Prostate gland (tissue), 2 donors: Measurements from ENCODE around the gene NOL3. TPM values are rescaled to one million over a fixed set of nuclear protein-coding genes. Genes with fewer than 3 reads are reported as not detected.
A peak's percentile ranks its signal among the peaks of the same experiment; 100 is the strongest.

ENCODE experiments used
- DNase-seq: peaks from one replicate; pipeline ENCODE4 v3.0.0-alpha.2; 2019; ENCODE audit warnings: low spot score
- H3K27ac ChIP-seq, 2 donors: fragments of 200-600 bp; sonication (generic); 2 replicates each; pipeline ENCODE4 v1.5.1; 2017 to 2019
- H3K27me3 ChIP-seq: fragments of 200-600 bp; sonication (generic); replicated peaks from 2 replicates; pipeline ENCODE4 v1.5.1; 2019; ENCODE audit not compliant: insufficient read depth
- H3K36me3 ChIP-seq, 2 donors: fragments of 200-600 bp; sonication (generic); 1 replicate in 1 of 2; 2 replicates in 1 of 2; pipeline versions ENCODE4 v1.5.1 to v1.8.1; 2017 to 2019
- H3K4me1 ChIP-seq: fragments of 200-600 bp; sonication (generic); replicated peaks from 2 replicates; pipeline ENCODE4 v1.5.1; 2019
- H3K4me3 ChIP-seq, 2 donors: fragments of 200-600 bp; sonication (generic); 2 replicates each; pipeline ENCODE4 v1.5.1; 2017 to 2019
- H3K9me3 ChIP-seq: fragments of 200-600 bp; sonication (generic); 2 replicates; pipeline ENCODE4 v1.5.1; 2017
- POLR2A ChIP-seq: fragments of 450-650 bp; IDR thresholded peaks from one replicate; pipeline ENCODE4 v1.6.1; 2016; ENCODE audit warnings: antibody characterized with exemption, mild to moderate bottlenecking
- POLR2AphosphoS5 ChIP-seq: sonication (generic); formaldehyde crosslinking; IDR thresholded peaks from one replicate; pipeline ENCODE4 v1.6.1; 2017; ENCODE audit warnings: antibody characterized with exemption
- WGBS: methylation state at CpG from one replicate; pipeline ENCODE4 v1.1.5; 2018; 5-methylcytosine and 5-hydroxymethylcytosine counted together
- intact Hi-C: fragments of 100-400 bp; cut with DNase I; formaldehyde crosslinking; loops from one replicate; pipeline ENCODE4 v1.14.2; 2022
- microRNA counts, 2 donors: library from miRNA; unstranded; fragments of <30 nt; microRNA quantifications; one replicate each; lab custom pipeline; 2016 to 2017
- microRNA-seq: library from miRNA; unstranded; fragments of <30 nt; microRNA quantifications from one replicate; pipeline ENCODE4, GENCODE V29; 2016
- small RNA-seq, 2 donors: library from RNA; depleted of rRNA; stranded (forward); fragments of <200 nt; gene quantifications; one replicate each; pipeline ENCODE3, GENCODE V24; 2016
- total RNA-seq, 2 donors: library from RNA; depleted of rRNA; stranded (reverse); fragments of >200 nt; gene quantifications; one replicate each; pipeline ENCODE4 v1.1.0, GENCODE V29; 2016
- TF ChIP-seq, protein P1 (sequence below), 4 experiments: fragments of 200-600 bp in 2 of 4; fragments of 450-650 bp in 2 of 4; sonication (generic) in 2 of 4; IDR thresholded peaks; 1 replicate in 3 of 4; 2 replicates in 1 of 4; pipeline ENCODE4 v1.5.1; 2016 to 2019; ENCODE audit warnings: antibody characterized with exemption in 4 of 4, mild to moderate bottlenecking in 2 of 4, moderate library complexity in 2 of 4

Gene NOL3
- total RNA-seq, 2 donors from 2014 or later: 60.8 to 129 TPM

DNA sequence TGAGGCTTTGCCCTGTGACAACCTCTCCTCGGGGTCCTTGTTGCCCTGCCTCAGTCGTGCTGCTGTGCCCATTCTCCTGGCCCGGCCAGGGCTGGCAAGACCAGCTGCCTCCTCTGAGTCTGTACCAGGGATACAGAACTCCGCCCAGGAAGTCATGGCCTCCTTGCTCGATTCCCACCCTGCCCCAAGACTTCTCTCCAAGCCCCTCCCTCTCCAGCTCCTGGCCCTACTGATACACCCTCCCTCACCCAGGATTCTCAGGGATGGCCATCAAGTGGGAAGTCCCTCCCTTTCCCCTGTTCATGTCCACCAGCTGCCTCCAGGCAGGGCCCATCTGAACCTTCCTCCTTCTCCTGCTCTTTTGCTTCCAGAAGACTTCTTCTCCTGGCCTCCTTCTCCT lies 45.4 kb downstream of the NOL3 start:
- H3K27me3 ChIP-seq: no peaks in the 10 kb centered on the region
- no peak for DNase-seq
- TF ChIP-seq POLR2A (no peak), POLR2AphosphoS5 (no peak)
- TF ChIP-seq, protein P1, sequence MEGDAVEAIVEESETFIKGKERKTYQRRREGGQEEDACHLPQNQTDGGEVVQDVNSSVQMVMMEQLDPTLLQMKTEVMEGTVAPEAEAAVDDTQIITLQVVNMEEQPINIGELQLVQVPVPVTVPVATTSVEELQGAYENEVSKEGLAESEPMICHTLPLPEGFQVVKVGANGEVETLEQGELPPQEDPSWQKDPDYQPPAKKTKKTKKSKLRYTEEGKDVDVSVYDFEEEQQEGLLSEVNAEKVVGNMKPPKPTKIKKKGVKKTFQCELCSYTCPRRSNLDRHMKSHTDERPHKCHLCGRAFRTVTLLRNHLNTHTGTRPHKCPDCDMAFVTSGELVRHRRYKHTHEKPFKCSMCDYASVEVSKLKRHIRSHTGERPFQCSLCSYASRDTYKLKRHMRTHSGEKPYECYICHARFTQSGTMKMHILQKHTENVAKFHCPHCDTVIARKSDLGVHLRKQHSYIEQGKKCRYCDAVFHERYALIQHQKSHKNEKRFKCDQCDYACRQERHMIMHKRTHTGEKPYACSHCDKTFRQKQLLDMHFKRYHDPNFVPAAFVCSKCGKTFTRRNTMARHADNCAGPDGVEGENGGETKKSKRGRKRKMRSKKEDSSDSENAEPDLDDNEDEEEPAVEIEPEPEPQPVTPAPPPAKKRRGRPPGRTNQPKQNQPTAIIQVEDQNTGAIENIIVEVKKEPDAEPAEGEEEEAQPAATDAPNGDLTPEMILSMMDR (IDR thresholded peaks at IDR 0.05): no peak
- no peaks in the 10 kb centered on the region for H3K36me3 ChIP-seq
- intact Hi-C loops: no loop called here
- no peaks in the 10 kb centered on the region for H3K9me3 ChIP-seq
- H3K4me1 ChIP-seq: no peaks in the 10 kb centered on the region
- no peak overlapping the region for H3K4me3 ChIP-seq
- WGBS: 79% methylated on average over 5 of the region's 5 CpGs
- no peak overlapping the region for H3K27ac ChIP-seq

DNA sequence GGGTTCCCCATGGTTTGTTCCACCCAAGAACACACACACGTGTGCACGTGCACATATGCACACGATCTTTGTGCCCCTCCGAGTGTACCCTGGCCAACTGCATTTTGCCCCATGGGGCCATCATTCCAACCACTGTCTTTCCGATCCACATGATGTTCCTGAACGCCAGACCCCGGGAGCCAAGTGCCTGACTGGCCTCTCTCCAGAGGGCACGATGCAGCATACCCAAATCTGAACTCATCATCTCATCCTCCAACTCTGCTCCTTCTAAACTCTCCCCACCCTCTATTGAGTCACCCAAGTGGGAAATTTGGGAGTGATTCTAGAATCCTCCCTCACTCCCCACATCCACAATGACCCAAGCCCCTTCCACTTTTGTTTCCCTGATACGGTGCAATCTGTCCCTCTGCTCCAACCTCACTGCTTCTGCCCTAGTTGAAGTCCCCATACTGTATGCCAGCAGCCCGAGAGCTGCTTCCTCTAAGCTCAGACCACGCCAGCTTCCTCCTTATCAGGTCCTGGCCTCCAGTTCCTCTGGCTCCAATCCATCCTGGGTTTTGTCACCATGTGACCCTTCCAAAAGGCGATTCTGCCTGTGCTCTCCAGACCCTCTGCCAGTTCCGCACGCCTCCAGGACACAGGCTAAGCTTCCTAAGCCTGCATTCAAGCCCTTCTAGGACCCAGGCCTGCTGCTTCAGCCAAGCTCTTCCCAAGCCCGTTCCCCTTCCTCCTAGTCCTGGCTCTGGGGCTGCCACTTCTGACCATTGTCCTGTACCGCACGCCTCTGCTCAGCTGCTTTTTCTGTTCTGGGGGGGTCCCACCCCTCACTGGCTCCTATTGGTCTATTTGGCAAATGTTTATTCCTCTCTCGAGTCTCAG lies 46.5 kb downstream of the NOL3 start:
- no peak overlapping the region for H3K27ac ChIP-seq
- WGBS: 77% methylated on average over 18 of the region's 18 CpGs
- no peaks in the 10 kb centered on the region for H3K9me3 ChIP-seq
- intact Hi-C loops: no loop called here
- no peaks in the 10 kb centered on the region for H3K4me1 ChIP-seq
- TF ChIP-seq POLR2A (no peak), POLR2AphosphoS5 (no peak)
- TF ChIP-seq, protein P1 (IDR thresholded peaks at IDR 0.05): no peak
- DNase-seq: no peak
- H3K36me3 ChIP-seq: no peaks in the 10 kb centered on the region
- no peak overlapping the region for H3K4me3 ChIP-seq
- no peaks in the 10 kb centered on the region for H3K27me3 ChIP-seq

DNA sequence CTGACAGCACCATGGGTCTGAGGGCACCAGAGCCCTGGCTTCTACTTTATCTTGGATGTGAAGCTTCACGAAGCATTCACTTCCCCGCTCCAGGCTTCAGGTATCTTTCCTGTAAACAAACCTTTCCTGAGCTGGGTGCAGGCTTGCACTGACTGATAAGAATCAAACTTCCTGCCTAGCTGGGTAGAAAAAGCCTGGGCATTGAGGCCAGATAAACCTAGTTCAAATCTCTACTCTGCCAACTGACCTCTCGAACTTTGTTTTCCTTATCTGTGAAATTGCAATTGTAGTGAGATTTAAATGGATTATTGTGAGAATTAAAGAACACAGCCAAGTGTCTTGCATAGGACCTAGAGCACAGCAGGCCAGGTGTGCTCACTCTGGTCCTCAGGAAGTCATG lies 53.7 kb downstream of the NOL3 start:
- no peak for DNase-seq

More for the DNA sequence above, 53.7 kb downstream of the NOL3 start:
- Histone ChIP-seq H3K4me1 (no peaks in the 10 kb centered on the region), H3K27me3 (no peaks in the 10 kb centered on the region), H3K27ac (no peak overlapping the region), H3K36me3 (peaks cover 0 to 5% of the 10 kb centered on the region in 2 donors), H3K4me3 (no peak overlapping the region), H3K9me3 (no peaks in the 10 kb centered on the region)
- WGBS: 32% methylated on average over 3 of the region's 3 CpGs
- intact Hi-C loops: no loop called here
- TF ChIP-seq, protein P1 (IDR thresholded peaks at IDR 0.05): no peak
- TF ChIP-seq POLR2AphosphoS5: no peak

MicroRNAs within 50 kb of the gene (microRNA counts, 767-probe panel; counts per million panel counts)
- microRNA hsa-miR-328 (lab: Ali Mortazavi, UCI): 431 to 1,799 counts per million in 2 donors

Small RNA genes within 50 kb of the gene (microRNA-seq; reads per million reads assigned to microRNA genes)
- 414 reads per million, percentile 84 among the genes with 10 or more reads in this experiment for gene MIR328

Small RNA genes within 50 kb of the gene (small RNA-seq; reads per million reads assigned to genes)
- gene MIR328: 8.5 to 21.2 reads per million in 2 donors

Other genes with a start within 250 kb of the NOL3 start
- 10 to 100 TPM; 17.0 to 37.0 TPM for gene RRAD, start 245.0 kb upstream of the NOL3 start, total RNA-seq
- 100 to 1,000 TPM in 1 of 2 donors, 10 to 100 TPM in 1; 80.2 to 159 TPM for gene CIAO2B, start 236.1 kb upstream of the NOL3 start, total RNA-seq
- gene CES2, start 235.0 kb upstream of the NOL3 start, total RNA-seq: 10 to 100 TPM; 36.3 to 61.5 TPM
- gene CES3, start 209.3 kb upstream of the NOL3 start, total RNA-seq: under 1 TPM; 0.36 to 0.80 TPM
- gene CES4A, start 181.9 kb upstream of the NOL3 start, total RNA-seq: 10 to 100 TPM in 1 of 2 donors, 1 to 10 TPM in 1; 1.4 to 10.7 TPM
- gene CBFB, start 141.4 kb upstream of the NOL3 start, total RNA-seq: 10 to 100 TPM; 27.0 to 46.2 TPM
- gene PHAF1, start 60.6 kb upstream of the NOL3 start, total RNA-seq: 10 to 100 TPM; 30.1 to 31.9 TPM
- gene B3GNT9, start 19.5 kb upstream of the NOL3 start, total RNA-seq: 10 to 100 TPM; 32.1 to 37.3 TPM
- gene TRADD, start 10.6 kb upstream of the NOL3 start, total RNA-seq: 10 to 100 TPM; 33.3 to 56.3 TPM
- 100 to 1,000 TPM in 1 of 2 donors, 10 to 100 TPM in 1; 67.9 to 124 TPM for gene FBXL8, start 10.6 kb upstream of the NOL3 start, total RNA-seq
- gene HSF4, start 5.8 kb upstream of the NOL3 start, total RNA-seq: 100 to 1,000 TPM; 109 to 137 TPM
- 10 to 100 TPM; 13.9 to 28.9 TPM for gene MATCAP1, start 13.4 kb downstream of the NOL3 start, total RNA-seq
- 1 to 10 TPM; 1.1 to 8.2 TPM for gene EXOC3L1, start 19.6 kb downstream of the NOL3 start, total RNA-seq
- gene E2F4, start 21.6 kb downstream of the NOL3 start, total RNA-seq: 100 to 1,000 TPM in 1 of 2 donors, 10 to 100 TPM in 1; 91.6 to 105 TPM
- gene ELMO3, start 28.6 kb downstream of the NOL3 start, total RNA-seq: 10 to 100 TPM; 24.8 to 36.7 TPM
- 10 to 100 TPM; 39.1 to 57.1 TPM for gene TMEM208, start 56.6 kb downstream of the NOL3 start, total RNA-seq
- gene FHOD1, start 76.9 kb downstream of the NOL3 start, total RNA-seq: 10 to 100 TPM; 11.2 to 46.1 TPM
- 1 to 10 TPM in 1 of 2 donors, under 1 TPM in 1; 0.27 to 2.6 TPM for gene SLC9A5, start 78.4 kb downstream of the NOL3 start, total RNA-seq
- 10 to 100 TPM in 1 of 2 donors, 1 to 10 TPM in 1; 7.7 to 57.8 TPM for gene PLEKHG4, start 109.0 kb downstream of the NOL3 start, total RNA-seq
- 1 to 10 TPM in 1 of 2 donors, not detected in 1; 7.0 TPM for gene KCTD19, start 156.2 kb downstream of the NOL3 start, total RNA-seq
- 1 to 10 TPM in 1 of 2 donors, not detected in 1; 4.6 TPM for gene LRRC36, start 156.3 kb downstream of the NOL3 start, total RNA-seq
- gene TPPP3, start 223.0 kb downstream of the NOL3 start, total RNA-seq: 1 to 10 TPM; 3.4 to 10.0 TPM
- 10 to 100 TPM; 20.3 to 69.8 TPM for gene ZDHHC1, start 245.9 kb downstream of the NOL3 start, total RNA-seq